Psoas muscle (tissue), 8 donors: ENCODE results near the gene SCAF4. TPM values are rescaled to one million over a fixed set of nuclear protein-coding genes. Genes with fewer than 3 reads are reported as not detected.

ENCODE experiments used
- ATAC-seq, 4 donors: fragments of 200-7000 bp; cut with Tn5 transposase; one replicate each; pipeline ENCODE4 v1.9.1; 2020; ENCODE audit warnings: moderate library complexity in 3 of 4, mild to moderate bottlenecking in 2 of 4
- DNase-seq, 2 donors: peaks; one replicate each; pipeline ENCODE4 v3.0.0-alpha.2; 2020
- H3K27ac ChIP-seq: fragments of 200-600 bp; one replicate; pipeline ENCODE4 v1.8.0; 2022
- H3K27me3 ChIP-seq, 3 donors: fragments of 200-600 bp in 1 of 3; one replicate each; pipeline versions ENCODE4 v1.6.1 to v1.8.0; 2013 to 2022; ENCODE audit warnings: low read length in 2 of 3, mild to moderate bottlenecking in 2 of 3, moderate library complexity in 1 of 3; ENCODE audit not compliant: insufficient read depth in 3 of 3
- H3K36me3 ChIP-seq, 2 donors: fragments of 200-600 bp in 1 of 2; one replicate each; pipeline versions ENCODE4 v1.6.1 to v1.8.0; 2013 to 2022; ENCODE audit warnings: low read depth in 1 of 2, mild to moderate bottlenecking in 1 of 2, moderate library complexity in 1 of 2; ENCODE audit not compliant: insufficient read depth in 1 of 2
- H3K4me1 ChIP-seq: fragments of 200-600 bp; one replicate; pipeline ENCODE4 v1.8.0; 2022
- H3K4me3 ChIP-seq: fragments of 200-600 bp; one replicate; pipeline ENCODE4 v1.8.0; 2022; ENCODE audit warnings: mild to moderate bottlenecking
- H3K9me3 ChIP-seq: fragments of 200-600 bp; one replicate; pipeline ENCODE4 v1.8.0; 2022
- WGBS, 3 donors: extraction: QIAGEN DNeasy Blood & Tissue Kit; methylation state at CpG; one replicate each; pipeline versions ENCODE4 v1.1.6 to v1.1.7; 2013; 5-methylcytosine and 5-hydroxymethylcytosine counted together
- intact Hi-C, 2 donors: fragments of 100-400 bp; cut with DNase I; formaldehyde crosslinking; loops; one replicate each; pipeline versions ENCODE4 v1.11.0 to v1.14.2; 2022
- polyA plus RNA-seq, 3 donors: library from polyadenylated mRNA; stranded (reverse); fragments of 200-250 nt; gene quantifications; one replicate each; pipeline ENCODE4 v1.2.3, GENCODE V29; 2013
- total RNA-seq, 4 donors: library from RNA; stranded (reverse); fragmentation: NEBNext Ultra II Directional in 2 of 4; extraction: Animal tissue kit (Norgen Biotek cat#: 25700) in 2 of 4; gene quantifications; one replicate each; pipeline versions ENCODE4 v1.2.1 to v1.2.4, GENCODE V29; 2021 to 2023
- TF ChIP-seq, protein P1 (sequence below): fragments of 200-600 bp; IDR thresholded peaks from one replicate; pipeline ENCODE4 v1.8.0; 2022; ENCODE audit warnings: antibody characterized with exemption
- donor health status: healthy with polysubstance abuse.
- donor health status: DM: no; HTN: no; CAD: no; lungs with moderate emphysema.
- donor health status: Bipolar disorder and iron deficiency.
- donor health status: healthy.
- donor health status: DM: yes; HTN: yes; CAD: no.
- donor health status: DM: no; HTN: no; CAD: no.
- donor health status: DM: no; HTN: no; CAD: no.
- donor health status: DM: yes; HTN: yes; CAD: no.

SCAF4 gene
- total and polyA plus RNA-seq, 7 donors: 7.5 to 23.9 (median 17.3) TPM

DNA sequence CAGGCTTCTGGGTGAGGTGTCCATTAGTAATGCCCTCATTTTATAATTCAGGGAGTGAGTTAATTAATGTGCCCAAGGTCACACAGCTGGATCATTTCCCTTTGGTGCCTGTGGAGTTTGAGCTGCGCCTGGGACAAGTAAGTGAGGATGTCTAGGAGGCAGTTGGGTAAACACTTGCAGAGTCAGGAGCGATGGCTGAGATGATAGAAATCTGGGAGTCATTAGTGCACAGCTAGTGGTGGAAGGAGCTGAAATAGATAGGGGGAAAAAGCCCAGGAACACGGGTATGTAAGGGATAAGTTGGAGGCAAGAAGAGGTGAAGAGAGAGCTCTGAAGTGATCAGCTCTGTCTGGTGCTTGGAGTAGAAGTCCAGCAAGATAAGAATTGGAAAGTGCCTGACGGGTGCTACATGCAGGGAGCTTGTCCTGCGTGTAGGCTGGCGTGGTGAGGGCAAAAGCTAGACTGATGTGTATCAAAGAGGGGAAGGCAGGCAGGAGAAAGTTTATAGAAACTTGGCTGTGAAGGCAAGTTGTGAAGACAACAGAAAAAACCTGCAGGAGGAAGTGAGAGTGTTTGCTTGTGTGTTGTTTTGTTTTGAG lies 1.7 kb upstream of the SCAF4 start:
- Histone ChIP-seq H3K9me3 (no peaks in the 10 kb centered on the region), H3K27ac (no peak overlapping the region), H3K27me3 (no peaks in the 10 kb centered on the region), H3K4me3 (no peak overlapping the region), H3K4me1 (peaks cover 35% of the 10 kb centered on the region), H3K36me3 (no peaks in the 10 kb centered on the region)
- WGBS, 3 donors: 78 to 82% (median 81%) methylated on average over 6 of the region's 6 CpGs
- intact Hi-C loops: loop anchor here (5.0 to 10.0 kb wide), 2 partner anchors 61 to 879 kb away; partner anchors contain the start of gene CFAP298 (in 1 of the 2)
- no peak for ATAC-seq
- DNase-seq: no peak
- TF ChIP-seq, protein P1, sequence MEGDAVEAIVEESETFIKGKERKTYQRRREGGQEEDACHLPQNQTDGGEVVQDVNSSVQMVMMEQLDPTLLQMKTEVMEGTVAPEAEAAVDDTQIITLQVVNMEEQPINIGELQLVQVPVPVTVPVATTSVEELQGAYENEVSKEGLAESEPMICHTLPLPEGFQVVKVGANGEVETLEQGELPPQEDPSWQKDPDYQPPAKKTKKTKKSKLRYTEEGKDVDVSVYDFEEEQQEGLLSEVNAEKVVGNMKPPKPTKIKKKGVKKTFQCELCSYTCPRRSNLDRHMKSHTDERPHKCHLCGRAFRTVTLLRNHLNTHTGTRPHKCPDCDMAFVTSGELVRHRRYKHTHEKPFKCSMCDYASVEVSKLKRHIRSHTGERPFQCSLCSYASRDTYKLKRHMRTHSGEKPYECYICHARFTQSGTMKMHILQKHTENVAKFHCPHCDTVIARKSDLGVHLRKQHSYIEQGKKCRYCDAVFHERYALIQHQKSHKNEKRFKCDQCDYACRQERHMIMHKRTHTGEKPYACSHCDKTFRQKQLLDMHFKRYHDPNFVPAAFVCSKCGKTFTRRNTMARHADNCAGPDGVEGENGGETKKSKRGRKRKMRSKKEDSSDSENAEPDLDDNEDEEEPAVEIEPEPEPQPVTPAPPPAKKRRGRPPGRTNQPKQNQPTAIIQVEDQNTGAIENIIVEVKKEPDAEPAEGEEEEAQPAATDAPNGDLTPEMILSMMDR: no peak

- DNase-seq (no peak), ATAC-seq (no peak)
- peaks cover 41% of the 10 kb centered on the region for H3K4me1 ChIP-seq
- peak overlapping the region; percentile 98 for H3K4me3 ChIP-seq
- intact Hi-C loops: loop anchor here (5.0 to 10.0 kb wide), 2 partner anchors 62 to 879 kb away; partner anchors contain the start of gene CFAP298 (in 1 of the 2)
- TF ChIP-seq, protein P1: no peak
- no peaks in the 10 kb centered on the region for H3K9me3 ChIP-seq
- WGBS, 3 donors: 26 to 28% (median 28%) methylated on average over 20 of the region's 20 CpGs
- no peaks in the 10 kb centered on the region for H3K36me3 ChIP-seq
- peak overlapping the region; percentile 99 for H3K27ac ChIP-seq
- H3K27me3 ChIP-seq: no peaks in the 10 kb centered on the region
These were observed 956 bp upstream of the SCAF4 start for GRCh38 chr21:31732597-31733550.

- Histone ChIP-seq H3K27ac (peak overlapping the region; percentile 99), H3K9me3 (no peaks in the 10 kb centered on the region), H3K4me1 (peaks cover 41% of the 10 kb centered on the region), H3K27me3 (no peaks in the 10 kb centered on the region), H3K36me3 (peaks cover 0 to 2% of the 10 kb centered on the region in 2 donors), H3K4me3 (peak overlapping the region; percentile 98)
- DNase-seq (peak; percentile 56 to 70), ATAC-seq (peak; percentile 39 to 59 (median 50))
- WGBS, 3 donors: 0 to 1% (median 0%) methylated on average over 50 to 86 of the region's 86 CpGs
- intact Hi-C loops: loop anchor here (2.0 to 10.0 kb wide), 3 partner anchors 64 to 881 kb away; partner anchors contain the start of gene CFAP298 (in 1 of the 2)
- TF ChIP-seq, protein P1: peak; percentile 9
These were observed 662 bp downstream of the SCAF4 start for GRCh38 chr21:31731056-31731856.

- ATAC-seq: peak in 2 of 4 donors; percentile 1 to 8
- WGBS, 3 donors: 0 to 1% (median 0%) methylated on average over 14 of the region's 14 CpGs
- peaks cover 41% of the 10 kb centered on the region for H3K4me1 ChIP-seq
- peaks cover 0 to 2% of the 10 kb centered on the region in 2 donors for H3K36me3 ChIP-seq
- TF ChIP-seq, protein P1: no peak
- H3K4me3 ChIP-seq: peak overlapping the region; percentile 98
- no peaks in the 10 kb centered on the region for H3K9me3 ChIP-seq
- H3K27me3 ChIP-seq: no peaks in the 10 kb centered on the region
- peak overlapping the region; percentile 99 for H3K27ac ChIP-seq
- intact Hi-C loops: loop anchor here (2.0 to 10.0 kb wide), 3 partner anchors 64 to 882 kb away; partner anchors contain the start of gene CFAP298 (in 1 of the 2)
- DNase-seq: no peak
These were observed 1.2 kb downstream of the SCAF4 start for GRCh38 chr21:31730712-31731055.
